ENCODE data around the gene PSMD11. TPM values are rescaled to one million over a fixed set of nuclear protein-coding genes. Genes with fewer than 3 reads are reported as not detected.

PSMD11 gene
- total RNA-seq, 4 donors from 2014 or later = 43.3 to 81.0 (median 57.3) TPM

GRCh38 chr17:32452281-32452680 is 8.0 kb downstream of the PSMD11 start:
- TF ChIP-seq CTCF (IDR thresholded peaks at IDR 0.05; ENCODE audit: low read depth) = no peak

GRCh38 chr17:32453370-32453769 is 9.1 kb downstream of the PSMD11 start:
- no peak for TF ChIP-seq CTCF (IDR thresholded peaks at IDR 0.05; ENCODE audit: low read depth)

- TF ChIP-seq CTCF (IDR thresholded peaks at IDR 0.05; ENCODE audit: low read depth) = no peak
These were observed 14.1 kb downstream of the PSMD11 start for GRCh38 chr17:32458371-32458770.

- TF ChIP-seq CTCF (IDR thresholded peaks at IDR 0.05; ENCODE audit: low read depth) = no peak
These were observed 15.7 kb downstream of the PSMD11 start for GRCh38 chr17:32460054-32460453.

- TF ChIP-seq CTCF (IDR thresholded peaks at IDR 0.05; ENCODE audit: low read depth) = no peak
These were observed 17.2 kb downstream of the PSMD11 start for GRCh38 chr17:32461498-32461852.

GRCh38 chr17:32461853-32462617 is 17.7 kb downstream of the PSMD11 start:
- TF ChIP-seq CTCF (IDR thresholded peaks at IDR 0.05; ENCODE audit: low read depth) = no peak

- no peak for TF ChIP-seq CTCF (IDR thresholded peaks at IDR 0.05; ENCODE audit: low read depth)
These were observed 19.0 kb downstream of the PSMD11 start for GRCh38 chr17:32463304-32463703.
